Measurements from ENCODE around the gene ZHX3. TPM values are rescaled to one million over a fixed set of nuclear protein-coding genes. Genes with fewer than 3 reads are reported as not detected.

The ZHX3 gene
- total RNA-seq, 1 donor: 36.6 TPM

DNA sequence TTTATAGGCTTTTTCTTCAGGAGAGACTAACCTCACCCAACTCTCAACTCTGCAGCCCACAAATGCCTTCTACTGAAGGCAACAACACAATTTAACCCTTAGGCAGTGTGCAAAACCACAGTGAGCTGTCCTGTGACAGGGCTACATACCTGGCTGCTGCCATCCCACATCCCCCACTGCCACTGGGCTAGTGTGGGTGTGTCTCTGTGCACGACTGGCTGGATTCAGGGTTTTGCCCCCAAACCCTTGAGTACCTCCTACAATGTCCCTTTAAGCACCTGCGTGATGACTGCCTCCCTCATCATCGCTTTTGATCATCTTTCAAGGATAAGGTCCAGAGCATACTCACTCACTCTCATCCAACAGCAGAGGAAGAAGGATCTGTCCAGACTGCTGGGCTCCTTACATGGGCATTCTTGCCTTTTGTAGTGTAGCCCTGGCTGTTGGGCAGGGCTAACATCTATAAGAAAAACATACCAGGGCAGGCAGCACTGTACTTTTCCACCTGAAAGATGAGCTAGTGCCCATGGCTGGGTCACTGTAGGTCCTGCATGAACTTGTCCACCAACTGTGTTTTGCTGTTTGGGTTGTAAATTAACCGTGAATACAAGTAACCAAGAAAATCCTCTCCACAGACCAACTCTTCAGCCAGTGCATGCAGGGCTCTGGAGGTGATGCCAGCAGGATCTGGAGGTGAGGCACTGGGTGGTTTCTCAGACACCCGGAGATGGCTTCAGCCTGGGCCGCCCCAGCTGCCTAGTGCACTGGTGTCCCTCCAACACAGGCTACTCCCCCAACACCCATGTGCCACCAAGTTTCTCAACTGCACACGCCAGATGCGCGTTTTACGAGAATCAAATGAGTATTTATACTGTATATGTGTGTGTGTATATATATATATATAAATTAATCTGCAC, 135.0 kb downstream of the ZHX3 start:
- Histone ChIP-seq H3K27me3 (ENCODE audit: insufficient read depth, low read length) (no peaks in the 10 kb centered on the region), H3K4me3 (ENCODE audit: insufficient read depth, low read length) (no peak overlapping the region), H3K79me2 (ENCODE audit: insufficient read depth, low read length) (peaks cover 27% of the 10 kb centered on the region), H2AFZ (ENCODE audit: low read length) (no peak overlapping the region), H3K9me3 (ENCODE audit: low read depth, low read length) (no peaks in the 10 kb centered on the region), H4K20me1 (ENCODE audit: insufficient read depth, low read length) (no peaks in the 10 kb centered on the region), H3K36me3 (ENCODE audit: insufficient read depth, low read length) (peaks cover 29% of the 10 kb centered on the region), H3K27ac (ENCODE audit: low read depth, low read length) (no peak overlapping the region), H3K4me1 (ENCODE audit: insufficient read depth, low read length) (peaks cover 19% of the 10 kb centered on the region), H3K4me2 (ENCODE audit: insufficient read depth, low read length) (no peak overlapping the region)
- no peak for DNase-seq (ENCODE audit: insufficient read length, low spot score, missing footprints)
- TF ChIP-seq, protein P1, sequence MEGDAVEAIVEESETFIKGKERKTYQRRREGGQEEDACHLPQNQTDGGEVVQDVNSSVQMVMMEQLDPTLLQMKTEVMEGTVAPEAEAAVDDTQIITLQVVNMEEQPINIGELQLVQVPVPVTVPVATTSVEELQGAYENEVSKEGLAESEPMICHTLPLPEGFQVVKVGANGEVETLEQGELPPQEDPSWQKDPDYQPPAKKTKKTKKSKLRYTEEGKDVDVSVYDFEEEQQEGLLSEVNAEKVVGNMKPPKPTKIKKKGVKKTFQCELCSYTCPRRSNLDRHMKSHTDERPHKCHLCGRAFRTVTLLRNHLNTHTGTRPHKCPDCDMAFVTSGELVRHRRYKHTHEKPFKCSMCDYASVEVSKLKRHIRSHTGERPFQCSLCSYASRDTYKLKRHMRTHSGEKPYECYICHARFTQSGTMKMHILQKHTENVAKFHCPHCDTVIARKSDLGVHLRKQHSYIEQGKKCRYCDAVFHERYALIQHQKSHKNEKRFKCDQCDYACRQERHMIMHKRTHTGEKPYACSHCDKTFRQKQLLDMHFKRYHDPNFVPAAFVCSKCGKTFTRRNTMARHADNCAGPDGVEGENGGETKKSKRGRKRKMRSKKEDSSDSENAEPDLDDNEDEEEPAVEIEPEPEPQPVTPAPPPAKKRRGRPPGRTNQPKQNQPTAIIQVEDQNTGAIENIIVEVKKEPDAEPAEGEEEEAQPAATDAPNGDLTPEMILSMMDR (IDR thresholded peaks at IDR 0.05; ENCODE audit: extremely low read depth, low read depth, low read length): no peak

DNA sequence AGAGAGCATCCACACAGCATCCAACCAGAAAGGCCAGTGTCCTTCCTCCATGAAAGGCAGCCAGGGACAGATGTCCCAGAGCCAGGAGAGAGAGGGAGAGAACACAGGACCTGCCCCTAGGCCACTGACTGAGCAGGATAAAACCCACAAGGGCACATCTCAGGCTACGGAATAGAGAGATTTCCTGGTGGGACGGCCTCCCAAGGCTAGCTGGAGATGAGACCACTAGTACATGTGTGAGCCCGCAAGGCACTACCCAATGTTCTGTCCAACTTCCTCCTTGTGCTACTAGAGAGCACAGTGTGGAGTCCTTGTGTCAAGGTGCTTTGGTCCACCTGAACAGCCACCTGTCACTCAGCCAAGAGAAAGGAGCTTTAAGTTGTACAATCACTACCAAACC, 136.0 kb downstream of the ZHX3 start:
- Histone ChIP-seq H2AFZ (ENCODE audit: low read length) (no peak overlapping the region), H4K20me1 (ENCODE audit: insufficient read depth, low read length) (no peaks in the 10 kb centered on the region), H3K4me3 (ENCODE audit: insufficient read depth, low read length) (no peak overlapping the region), H3K4me1 (ENCODE audit: insufficient read depth, low read length) (peaks cover 29% of the 10 kb centered on the region), H3K79me2 (ENCODE audit: insufficient read depth, low read length) (peaks cover 32% of the 10 kb centered on the region), H3K36me3 (ENCODE audit: insufficient read depth, low read length) (peaks cover 29% of the 10 kb centered on the region), H3K4me2 (ENCODE audit: insufficient read depth, low read length) (no peak overlapping the region), H3K9me3 (ENCODE audit: low read depth, low read length) (no peaks in the 10 kb centered on the region), H3K27me3 (ENCODE audit: insufficient read depth, low read length) (no peaks in the 10 kb centered on the region), H3K27ac (ENCODE audit: low read depth, low read length) (no peak overlapping the region)
- TF ChIP-seq, protein P1 (IDR thresholded peaks at IDR 0.05; ENCODE audit: extremely low read depth, low read depth, low read length): no peak
- DNase-seq (ENCODE audit: insufficient read length, low spot score, missing footprints): no peak

DNA sequence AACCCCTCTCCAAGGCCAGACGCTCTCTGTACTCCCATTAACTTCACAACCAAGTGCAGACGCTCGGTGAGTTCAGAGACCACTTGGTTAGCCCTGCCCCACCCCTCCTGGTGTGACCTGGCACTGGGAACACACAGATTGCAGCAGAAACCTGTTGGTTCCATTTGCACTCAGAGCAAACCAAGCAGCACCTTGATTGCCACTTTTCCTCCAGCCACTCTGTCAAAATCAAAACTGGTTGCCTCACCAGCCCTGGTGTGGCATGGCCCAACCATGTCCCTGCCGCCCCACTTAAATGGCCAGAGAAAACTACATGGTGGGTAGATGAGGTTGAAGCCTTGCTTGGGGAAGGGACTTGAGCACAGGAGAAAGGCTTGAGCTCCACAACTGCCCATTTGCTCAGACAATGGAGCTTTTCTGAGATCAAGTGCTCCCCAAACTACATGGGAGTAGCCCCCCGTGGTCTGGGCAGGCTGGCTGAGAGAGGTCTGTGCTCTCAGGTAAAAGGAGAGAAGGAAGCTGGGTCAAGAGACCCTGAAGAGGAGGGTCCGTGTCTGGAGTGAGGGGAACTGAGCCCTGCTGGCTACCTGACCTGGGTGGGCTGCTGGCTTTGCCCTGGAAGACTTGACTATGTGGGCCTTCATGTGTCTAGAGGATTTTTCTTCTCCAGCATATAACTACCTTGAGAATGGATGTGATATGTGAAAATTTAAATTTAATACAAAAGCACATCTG, 136.8 kb downstream of the ZHX3 start:
- H3K4me2 ChIP-seq (ENCODE audit: insufficient read depth, low read length): no peak overlapping the region
- peaks cover 29% of the 10 kb centered on the region for H3K4me1 ChIP-seq (ENCODE audit: insufficient read depth, low read length)
- H3K27ac ChIP-seq (ENCODE audit: low read depth, low read length): no peak overlapping the region
- TF ChIP-seq, protein P1 (IDR thresholded peaks at IDR 0.05; ENCODE audit: extremely low read depth, low read depth, low read length): no peak
- peaks cover 34% of the 10 kb centered on the region for H3K36me3 ChIP-seq (ENCODE audit: insufficient read depth, low read length)
- no peak for DNase-seq (ENCODE audit: insufficient read length, low spot score, missing footprints)
- peaks cover 29% of the 10 kb centered on the region for H3K79me2 ChIP-seq (ENCODE audit: insufficient read depth, low read length)
- H2AFZ ChIP-seq (ENCODE audit: low read length): no peak overlapping the region
- no peaks in the 10 kb centered on the region for H3K27me3 ChIP-seq (ENCODE audit: insufficient read depth, low read length)
- no peaks in the 10 kb centered on the region for H4K20me1 ChIP-seq (ENCODE audit: insufficient read depth, low read length)
- H3K4me3 ChIP-seq (ENCODE audit: insufficient read depth, low read length): no peak overlapping the region
- H3K9me3 ChIP-seq (ENCODE audit: low read depth, low read length): no peaks in the 10 kb centered on the region

DNA sequence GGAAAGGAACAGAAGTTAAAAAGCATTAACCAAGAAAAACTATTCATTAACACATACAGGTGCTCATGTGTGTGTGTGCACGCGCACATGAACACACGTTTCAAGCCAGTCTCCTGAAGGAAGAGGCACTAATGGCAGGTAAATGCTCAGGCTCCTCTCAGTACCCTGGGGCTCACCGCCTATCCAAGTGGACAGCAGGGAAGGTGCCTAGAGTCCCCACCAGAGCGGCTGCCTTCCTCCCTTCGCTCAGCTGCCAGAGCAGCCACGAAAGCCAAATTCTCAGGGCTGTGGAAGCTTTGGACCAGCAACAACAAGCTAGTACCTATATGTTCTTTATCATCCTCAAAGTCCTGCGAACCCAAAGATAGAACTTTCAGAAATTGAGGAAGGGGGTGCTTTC, 137.6 kb downstream of the ZHX3 start:
- Histone ChIP-seq H3K79me2 (ENCODE audit: insufficient read depth, low read length) (peaks cover 29% of the 10 kb centered on the region), H4K20me1 (ENCODE audit: insufficient read depth, low read length) (no peaks in the 10 kb centered on the region), H3K9me3 (ENCODE audit: low read depth, low read length) (no peaks in the 10 kb centered on the region), H3K4me2 (ENCODE audit: insufficient read depth, low read length) (no peak overlapping the region), H3K27ac (ENCODE audit: low read depth, low read length) (no peak overlapping the region), H3K36me3 (ENCODE audit: insufficient read depth, low read length) (peaks cover 38% of the 10 kb centered on the region), H3K4me1 (ENCODE audit: insufficient read depth, low read length) (peaks cover 29% of the 10 kb centered on the region), H3K4me3 (ENCODE audit: insufficient read depth, low read length) (no peak overlapping the region), H3K27me3 (ENCODE audit: insufficient read depth, low read length) (no peaks in the 10 kb centered on the region), H2AFZ (ENCODE audit: low read length) (no peak overlapping the region)
- TF ChIP-seq, protein P1 (IDR thresholded peaks at IDR 0.05; ENCODE audit: extremely low read depth, low read depth, low read length): no peak
- no peak for DNase-seq (ENCODE audit: insufficient read length, low spot score, missing footprints)
